DOHH2 (cell line): ENCODE results near the gene MYCBP.

Experiments used
- CTCF ChIP-seq: fragments of 200-600 bp; sonication (generic); IDR thresholded peaks from one replicate; pipeline ENCODE4 v1.5.1; 2014; ENCODE audit warnings: antibody characterized with exemption, mild to moderate bottlenecking, low read depth, low read length; ENCODE audit not compliant: poor library complexity, severe bottlenecking
- EZH2phosphoT487 ChIP-seq: fragments of 200-600 bp; sonication (generic); IDR thresholded peaks from 2 replicates; pipeline ENCODE4 v1.6.1; 2017; ENCODE audit warnings: borderline replicate concordance, mild to moderate bottlenecking, antibody characterized with exemption, low read length, moderate library complexity, mixed read lengths

DNA sequence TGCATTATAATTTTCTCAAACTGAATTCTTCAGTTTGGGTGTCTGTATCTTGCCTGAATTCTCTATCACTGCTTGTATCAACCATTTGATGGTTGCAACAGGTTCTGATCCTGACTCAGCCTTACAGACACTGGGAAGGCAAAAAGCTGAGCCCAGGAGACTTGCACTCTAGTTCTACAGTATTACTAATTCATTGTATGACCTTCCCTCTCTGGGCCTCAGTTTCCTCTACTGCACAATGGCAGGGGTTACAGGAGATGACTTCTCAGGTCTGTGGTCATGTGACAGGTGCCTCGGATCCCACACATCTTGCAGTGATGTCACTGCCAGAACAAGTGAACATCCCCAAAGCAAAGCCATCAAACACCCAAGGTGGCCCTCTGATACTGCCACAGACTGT lies 52.3 kb downstream of the MYCBP start:
- no peak for TF ChIP-seq CTCF
- TF ChIP-seq EZH2phosphoT487, result no peak
